ENCODE results near the gene CAPN3. TPM values are rescaled to one million over a fixed set of nuclear protein-coding genes. Genes with fewer than 3 reads are reported as not detected.

CAPN3 gene
- total RNA-seq, 3 donors from 2014 or later: 12.5 to 27.1 (median 15.4) TPM

GRCh38 chr15:42445551-42445950 lies 86.2 kb downstream of the CAPN3 start:
- H3K36me3 ChIP-seq: no peaks in the 10 kb centered on the region
- intact Hi-C loops (cut with DNase I; ENCODE audit: low total_unique reads): no loop called here
- H3K27ac ChIP-seq: no peak overlapping the region
- H3K27me3 ChIP-seq: no peaks in the 10 kb centered on the region
- H3K4me1 ChIP-seq: no peaks in the 10 kb centered on the region
- H3K9me3 ChIP-seq: no peaks in the 10 kb centered on the region
- TF ChIP-seq POLR2AphosphoS5 (IDR thresholded peaks at IDR 0.05) (no peak), POLR2A (IDR thresholded peaks at IDR 0.05) (no peak)
- TF ChIP-seq, protein P1, sequence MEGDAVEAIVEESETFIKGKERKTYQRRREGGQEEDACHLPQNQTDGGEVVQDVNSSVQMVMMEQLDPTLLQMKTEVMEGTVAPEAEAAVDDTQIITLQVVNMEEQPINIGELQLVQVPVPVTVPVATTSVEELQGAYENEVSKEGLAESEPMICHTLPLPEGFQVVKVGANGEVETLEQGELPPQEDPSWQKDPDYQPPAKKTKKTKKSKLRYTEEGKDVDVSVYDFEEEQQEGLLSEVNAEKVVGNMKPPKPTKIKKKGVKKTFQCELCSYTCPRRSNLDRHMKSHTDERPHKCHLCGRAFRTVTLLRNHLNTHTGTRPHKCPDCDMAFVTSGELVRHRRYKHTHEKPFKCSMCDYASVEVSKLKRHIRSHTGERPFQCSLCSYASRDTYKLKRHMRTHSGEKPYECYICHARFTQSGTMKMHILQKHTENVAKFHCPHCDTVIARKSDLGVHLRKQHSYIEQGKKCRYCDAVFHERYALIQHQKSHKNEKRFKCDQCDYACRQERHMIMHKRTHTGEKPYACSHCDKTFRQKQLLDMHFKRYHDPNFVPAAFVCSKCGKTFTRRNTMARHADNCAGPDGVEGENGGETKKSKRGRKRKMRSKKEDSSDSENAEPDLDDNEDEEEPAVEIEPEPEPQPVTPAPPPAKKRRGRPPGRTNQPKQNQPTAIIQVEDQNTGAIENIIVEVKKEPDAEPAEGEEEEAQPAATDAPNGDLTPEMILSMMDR (IDR thresholded peaks at IDR 0.05): no peak
- no peak for DNase-seq (ENCODE audit: low spot score in 2 of 2)
- no peak overlapping the region for H3K4me3 ChIP-seq

DNA sequence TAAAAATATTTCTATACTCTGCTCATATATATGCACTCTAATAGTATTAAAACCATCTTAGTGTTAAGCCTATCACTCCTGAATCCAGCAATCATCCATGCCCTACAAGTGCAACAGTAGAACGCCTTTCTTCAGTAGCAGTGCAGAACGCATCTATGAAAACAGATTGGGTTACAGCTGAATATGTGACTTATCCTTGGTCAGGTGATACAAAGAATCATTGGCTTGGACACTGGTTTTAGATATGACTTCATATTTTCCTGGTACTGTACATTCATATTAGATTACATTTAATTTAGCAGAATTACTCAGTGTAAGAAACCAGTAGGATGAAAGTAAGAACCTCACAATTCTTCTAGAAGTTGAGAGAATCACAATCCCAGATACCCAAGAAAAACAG lies 88.3 kb downstream of the CAPN3 start:
- no peak for TF ChIP-seq POLR2A (IDR thresholded peaks at IDR 0.05)
- no peak for TF ChIP-seq POLR2AphosphoS5 (IDR thresholded peaks at IDR 0.05)
- TF ChIP-seq, protein P1 (IDR thresholded peaks at IDR 0.05): no peak
- H3K27me3 ChIP-seq: no peaks in the 10 kb centered on the region
- intact Hi-C loops (cut with DNase I; ENCODE audit: low total_unique reads): no loop called here

DNA sequence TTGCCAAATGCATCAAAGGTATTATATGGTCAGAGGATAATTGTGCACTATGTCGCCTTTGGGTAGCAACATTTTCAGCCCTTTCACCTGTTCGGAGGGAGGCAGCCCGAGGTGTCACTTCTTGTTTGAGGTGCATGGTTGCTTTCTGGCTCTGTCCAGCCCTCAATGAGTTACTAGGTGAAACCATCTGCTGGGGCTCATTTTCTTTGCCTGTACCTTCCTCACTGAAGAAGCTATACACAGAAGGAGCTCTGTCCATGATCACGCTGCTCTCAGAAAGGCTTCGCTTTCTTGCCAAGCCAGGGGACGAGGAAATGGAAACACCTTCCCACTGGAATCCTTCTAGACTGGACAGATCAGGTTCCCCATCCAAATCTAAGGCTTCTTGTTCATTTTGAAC lies 89.0 kb downstream of the CAPN3 start:
- Histone ChIP-seq H3K36me3 (no peaks in the 10 kb centered on the region), H3K27ac (no peak overlapping the region), H3K4me3 (no peak overlapping the region), H3K27me3 (no peaks in the 10 kb centered on the region), H3K4me1 (no peaks in the 10 kb centered on the region), H3K9me3 (no peaks in the 10 kb centered on the region)
- TF ChIP-seq POLR2AphosphoS5 (IDR thresholded peaks at IDR 0.05) (no peak), POLR2A (IDR thresholded peaks at IDR 0.05) (no peak)
- TF ChIP-seq, protein P1 (IDR thresholded peaks at IDR 0.05): no peak
- intact Hi-C loops (cut with DNase I; ENCODE audit: low total_unique reads): no loop called here
- no peak for DNase-seq (ENCODE audit: low spot score in 2 of 2)

More for the DNA sequence above, 88.3 kb downstream of the CAPN3 start:
- H3K27ac ChIP-seq: no peak overlapping the region
- no peaks in the 10 kb centered on the region for H3K4me1 ChIP-seq
- no peaks in the 10 kb centered on the region for H3K9me3 ChIP-seq
- no peak for DNase-seq (ENCODE audit: low spot score in 2 of 2)
- H3K36me3 ChIP-seq: no peaks in the 10 kb centered on the region
- H3K4me3 ChIP-seq: no peak overlapping the region

DNA sequence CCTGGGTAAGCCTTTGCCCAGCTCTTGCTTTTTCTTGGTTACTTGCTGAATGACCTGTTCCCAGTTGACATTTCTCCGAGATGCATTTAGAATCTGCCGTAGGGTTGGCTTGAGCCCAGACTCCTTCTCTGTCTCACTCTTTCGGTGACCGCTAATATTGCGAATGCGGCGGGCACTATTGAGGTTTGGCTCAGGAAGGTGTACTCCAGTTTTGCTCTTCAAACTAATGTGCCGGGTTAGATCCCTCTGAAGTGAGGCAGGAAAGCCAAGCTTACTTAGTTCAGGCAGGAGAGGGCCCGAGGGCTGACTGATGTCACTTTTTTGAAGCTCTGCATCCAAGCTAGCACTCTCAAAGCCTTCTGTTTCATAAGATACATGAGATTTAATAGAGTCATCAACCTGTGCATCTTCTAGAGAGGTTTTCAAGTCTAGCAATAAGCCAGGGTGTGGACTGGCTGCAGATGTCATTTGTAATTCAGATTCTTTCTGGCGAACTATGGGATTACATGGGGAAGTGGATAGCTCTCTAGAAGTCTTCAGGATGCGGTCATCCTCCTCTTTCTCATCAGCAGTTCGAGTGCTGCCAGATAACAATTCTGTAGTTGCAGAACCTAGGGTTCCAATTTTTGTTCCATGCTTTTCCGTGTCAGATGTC lies 90.6 kb downstream of the CAPN3 start:
- H3K4me1 ChIP-seq: no peaks in the 10 kb centered on the region
- no peaks in the 10 kb centered on the region for H3K27me3 ChIP-seq
- no peak overlapping the region for H3K4me3 ChIP-seq
- intact Hi-C loops (cut with DNase I; ENCODE audit: low total_unique reads): no loop called here
- no peak overlapping the region for H3K27ac ChIP-seq
- H3K36me3 ChIP-seq: no peaks in the 10 kb centered on the region
- no peaks in the 10 kb centered on the region for H3K9me3 ChIP-seq
- DNase-seq (ENCODE audit: low spot score in 2 of 2): no peak
- TF ChIP-seq POLR2A (IDR thresholded peaks at IDR 0.05): no peak
- no peak for TF ChIP-seq POLR2AphosphoS5 (IDR thresholded peaks at IDR 0.05)
- TF ChIP-seq, protein P1 (IDR thresholded peaks at IDR 0.05): no peak

DNA sequence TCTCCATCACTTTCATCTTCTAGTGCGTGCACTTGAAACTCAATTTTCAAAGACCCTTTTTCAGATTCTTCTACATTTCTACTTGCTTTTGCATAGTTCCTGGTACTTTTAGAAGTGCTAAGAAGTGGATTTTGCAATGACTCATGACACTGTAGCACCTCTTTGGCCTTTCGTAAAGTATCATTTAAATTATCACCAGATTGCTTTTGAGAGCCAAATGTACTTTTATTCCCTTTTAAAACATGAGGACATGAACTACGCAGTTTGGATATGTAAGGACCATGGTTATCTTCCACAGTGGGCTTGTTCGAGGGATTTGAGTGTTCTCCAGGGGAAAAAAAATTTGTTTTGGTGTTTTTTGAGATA lies 91.1 kb downstream of the CAPN3 start:
- Histone ChIP-seq H3K4me3 (no peak overlapping the region), H3K36me3 (no peaks in the 10 kb centered on the region), H3K4me1 (no peaks in the 10 kb centered on the region), H3K27ac (no peak overlapping the region), H3K27me3 (no peaks in the 10 kb centered on the region), H3K9me3 (no peaks in the 10 kb centered on the region)
- intact Hi-C loops (cut with DNase I; ENCODE audit: low total_unique reads): no loop called here
- TF ChIP-seq POLR2AphosphoS5 (IDR thresholded peaks at IDR 0.05): no peak
- TF ChIP-seq, protein P1 (IDR thresholded peaks at IDR 0.05): no peak
- TF ChIP-seq POLR2A (IDR thresholded peaks at IDR 0.05): no peak
- no peak for DNase-seq (ENCODE audit: low spot score in 2 of 2)

Measured in breast epithelium (tissue), 4 donors.